Measurements from ENCODE around the gene PHETA2. TPM values are rescaled to one million over a fixed set of nuclear protein-coding genes. Genes with fewer than 3 reads are reported as not detected.

The PHETA2 gene
- total RNA-seq, 2 donors from 2014 or later: 8.5 to 11.2 TPM

- 79% methylated on average over 8 of the region's 8 CpGs for WGBS
- Histone ChIP-seq H3K27me3 (replicated peaks; ENCODE audit: insufficient read depth) (no peaks in the 10 kb centered on the region), H3K27ac (no peak overlapping the region), H3K36me3 (no peaks in the 10 kb centered on the region), H3K4me3 (no peak overlapping the region), H3K9me3 (no peaks in the 10 kb centered on the region), H3K4me1 (replicated peaks) (no peaks in the 10 kb centered on the region)
- TF ChIP-seq CTCF (IDR thresholded peaks at IDR 0.05) (no peak), POLR2AphosphoS5 (IDR thresholded peaks at IDR 0.05) (no peak), POLR2A (IDR thresholded peaks at IDR 0.05) (no peak)
- no peak for DNase-seq (ENCODE audit: low spot score)
- intact Hi-C loops (cut with DNase I): no loop called here
These were observed 38.8 kb upstream of the PHETA2 start for GRCh38 chr22:42035256-42035655.

DNA sequence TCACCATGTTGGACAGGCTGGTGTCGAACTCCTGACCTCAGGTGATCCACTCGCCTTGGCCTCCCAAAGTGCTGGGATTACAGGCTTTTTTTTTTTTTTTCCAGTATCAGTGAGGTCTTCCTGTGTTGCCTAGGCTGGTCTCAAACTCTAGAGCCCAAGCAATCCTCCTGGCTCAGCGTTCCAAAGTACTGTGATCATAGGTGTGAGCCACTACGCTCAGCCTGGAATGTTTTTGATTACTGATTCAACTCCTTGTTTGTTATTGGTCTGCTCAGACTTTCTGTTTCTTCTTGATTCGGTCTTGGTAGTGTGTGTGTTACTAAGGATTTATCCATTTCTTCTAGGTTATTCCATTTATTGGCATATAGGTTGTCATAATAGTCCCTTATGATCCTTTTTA lies 34.8 kb upstream of the PHETA2 start:
- Histone ChIP-seq H3K27ac (no peak overlapping the region), H3K27me3 (replicated peaks; ENCODE audit: insufficient read depth) (no peaks in the 10 kb centered on the region), H3K4me3 (no peak overlapping the region), H3K9me3 (no peaks in the 10 kb centered on the region), H3K36me3 (no peaks in the 10 kb centered on the region), H3K4me1 (replicated peaks) (no peaks in the 10 kb centered on the region)
- intact Hi-C loops (cut with DNase I): no loop called here
- no peak for TF ChIP-seq CTCF (IDR thresholded peaks at IDR 0.05)
- TF ChIP-seq POLR2A (IDR thresholded peaks at IDR 0.05): no peak
- TF ChIP-seq POLR2AphosphoS5 (IDR thresholded peaks at IDR 0.05): no peak
- whole genome bisulfite sequencing: 94% methylated on average over 5 of the region's 5 CpGs
- no peak for DNase-seq (ENCODE audit: low spot score)

DNA sequence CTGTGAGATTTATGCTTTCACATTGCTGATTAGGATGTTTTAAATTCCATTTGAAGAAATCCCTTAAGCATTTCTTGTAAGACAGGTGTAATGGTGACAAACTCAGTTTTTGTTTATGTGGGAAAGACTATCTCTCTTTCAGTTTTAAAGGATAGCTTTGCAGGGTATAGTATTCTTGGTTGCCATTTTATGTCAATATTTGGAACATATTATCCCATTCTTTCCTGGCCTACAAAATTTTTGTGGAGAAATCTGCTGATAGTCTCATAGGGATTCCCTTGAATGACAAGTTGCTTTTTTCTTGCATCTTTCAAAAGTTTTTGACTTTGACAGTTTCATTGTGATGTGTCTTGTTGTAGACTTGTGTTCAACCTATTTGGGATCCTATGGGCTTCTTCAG lies 32.3 kb upstream of the PHETA2 start:
- Histone ChIP-seq H3K4me1 (replicated peaks) (no peaks in the 10 kb centered on the region), H3K27ac (no peak overlapping the region), H3K36me3 (no peaks in the 10 kb centered on the region), H3K4me3 (no peak overlapping the region), H3K9me3 (no peaks in the 10 kb centered on the region), H3K27me3 (replicated peaks; ENCODE audit: insufficient read depth) (no peaks in the 10 kb centered on the region)
- intact Hi-C loops (cut with DNase I): no loop called here
- no peak for DNase-seq (ENCODE audit: low spot score)
- TF ChIP-seq CTCF (IDR thresholded peaks at IDR 0.05) (no peak), POLR2AphosphoS5 (IDR thresholded peaks at IDR 0.05) (no peak), POLR2A (IDR thresholded peaks at IDR 0.05) (no peak)

DNA sequence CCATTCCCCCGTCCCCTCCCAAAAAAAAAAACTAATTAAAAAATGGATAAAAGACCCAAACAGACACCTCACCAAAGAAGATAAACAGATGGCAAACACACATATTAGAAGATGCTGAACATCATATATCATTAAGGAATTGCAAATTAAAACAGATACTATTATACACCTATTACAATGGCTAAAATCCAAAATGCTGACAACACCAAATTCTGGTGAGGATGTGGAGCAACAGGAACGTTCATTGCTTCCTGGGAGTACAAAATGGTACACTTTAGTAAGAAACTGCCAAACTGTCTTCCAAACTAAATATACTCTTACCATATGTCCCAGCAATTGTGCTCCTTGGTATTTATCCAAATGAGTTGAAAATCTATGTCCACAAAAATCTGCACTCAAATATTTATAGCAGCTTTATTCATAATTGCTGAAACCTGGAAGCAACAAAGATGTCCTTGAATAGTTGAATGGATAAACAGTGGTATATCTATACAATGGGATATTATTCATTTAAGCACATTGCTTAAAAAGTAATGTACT lies 23.3 kb upstream of the PHETA2 start:
- H3K4me3 ChIP-seq: no peak overlapping the region
- intact Hi-C loops (cut with DNase I): no loop called here
- H3K9me3 ChIP-seq: no peaks in the 10 kb centered on the region
- WGBS: 51% methylated on average over 2 of the region's 2 CpGs
- DNase-seq (ENCODE audit: low spot score): no peak
- no peaks in the 10 kb centered on the region for H3K36me3 ChIP-seq
- H3K27ac ChIP-seq: no peak overlapping the region
- TF ChIP-seq CTCF (IDR thresholded peaks at IDR 0.05) (no peak), POLR2A (IDR thresholded peaks at IDR 0.05) (no peak)
- H3K27me3 ChIP-seq (replicated peaks; ENCODE audit: insufficient read depth): no peaks in the 10 kb centered on the region
- H3K4me1 ChIP-seq (replicated peaks): no peaks in the 10 kb centered on the region

DNA sequence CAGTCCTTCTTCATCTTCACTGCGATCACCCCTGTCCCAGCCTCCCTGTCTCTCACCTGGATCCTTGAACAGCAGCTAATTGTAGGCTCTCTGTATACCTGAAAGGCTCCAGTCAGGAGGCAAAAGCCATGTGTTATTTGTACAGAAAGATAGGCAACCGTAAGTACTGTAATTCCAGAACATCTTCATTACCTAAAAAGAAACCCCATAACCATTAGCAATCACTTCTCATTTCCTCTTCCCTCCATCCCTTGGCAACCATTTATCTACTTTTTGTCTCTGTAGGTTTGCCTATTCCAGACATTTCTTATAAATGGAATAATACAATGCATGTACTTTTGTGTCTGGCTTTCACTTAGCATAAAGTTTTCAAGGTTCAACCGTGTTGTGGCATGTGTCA lies 21.3 kb upstream of the PHETA2 start:
- H3K9me3 ChIP-seq: no peaks in the 10 kb centered on the region
- H3K4me1 ChIP-seq (replicated peaks): no peaks in the 10 kb centered on the region
- no peak overlapping the region for H3K4me3 ChIP-seq
- DNase-seq (ENCODE audit: low spot score): no peak
- 82% methylated on average over 3 of the region's 3 CpGs for WGBS
- H3K27ac ChIP-seq: no peak overlapping the region
- no peak for TF ChIP-seq CTCF (IDR thresholded peaks at IDR 0.05)
- no peak for TF ChIP-seq POLR2A (IDR thresholded peaks at IDR 0.05)
- TF ChIP-seq POLR2AphosphoS5 (IDR thresholded peaks at IDR 0.05): no peak
- H3K27me3 ChIP-seq (replicated peaks; ENCODE audit: insufficient read depth): no peaks in the 10 kb centered on the region
- H3K36me3 ChIP-seq: no peaks in the 10 kb centered on the region
- intact Hi-C loops (cut with DNase I): no loop called here
